ENCODE data around the gene BCDIN3D. TPM values are rescaled to one million over a fixed set of nuclear protein-coding genes. Genes with fewer than 3 reads are reported as not detected.

BCDIN3D gene
- total and polyA plus RNA-seq, 2 experiments from 2014 or later, result 3.5 to 5.6 TPM

GRCh38 chr12:49888461-49889151, 45.7 kb upstream of the BCDIN3D start:
- H3K9me3 ChIP-seq (ENCODE audit: low read depth), result no peaks in the 10 kb centered on the region
- peaks cover 3% of the 10 kb centered on the region for H3K27me3 ChIP-seq
- no peak overlapping the region for H2AFZ ChIP-seq
- WGBS (ENCODE audit: low lambda C conversion rate, missing lambda C conversion rate), result 93% methylated on average over 13 of the region's 13 CpGs
- H3K4me1 ChIP-seq (ENCODE audit: insufficient read depth), result no peaks in the 10 kb centered on the region
- H3K4me2 ChIP-seq, result no peak overlapping the region
- no peaks in the 10 kb centered on the region for H4K20me1 ChIP-seq (ENCODE audit: insufficient read depth, poor library complexity, severe bottlenecking)
- H3K27ac ChIP-seq, result no peak overlapping the region
- no peaks in the 10 kb centered on the region for H3K36me3 ChIP-seq (replicated peaks; ENCODE audit: insufficient read depth, low read depth)
- H3K79me2 ChIP-seq, result no peaks in the 10 kb centered on the region
- no peak for DNase-seq (ENCODE audit: low spot score)
- no peaks in the 10 kb centered on the region for H3K9me2 ChIP-seq (replicated peaks; ENCODE audit: insufficient read depth)
- no peak overlapping the region for H3K4me3 ChIP-seq
- TF ChIP-seq CTCF (IDR thresholded peaks at IDR 0.05; ENCODE audit: poor library complexity) (no peak), EZH2phosphoT487 (IDR thresholded peaks at IDR 0.05; ENCODE audit: low read depth, severe bottlenecking, unreplicated experiment) (no peak), EZH2 (IDR thresholded peaks at IDR 0.05; ENCODE audit: borderline replicate concordance) (no peak)

- Histone ChIP-seq H3K36me3 (replicated peaks; ENCODE audit: insufficient read depth, low read depth) (no peaks in the 10 kb centered on the region), H3K27ac (no peak overlapping the region), H4K20me1 (ENCODE audit: insufficient read depth, poor library complexity, severe bottlenecking) (no peaks in the 10 kb centered on the region), H3K4me3 (no peak overlapping the region), H2AFZ (no peak overlapping the region), H3K9me2 (replicated peaks; ENCODE audit: insufficient read depth) (no peaks in the 10 kb centered on the region), H3K4me2 (no peak overlapping the region), H3K4me1 (ENCODE audit: insufficient read depth) (no peaks in the 10 kb centered on the region), H3K27me3 (peaks cover 3% of the 10 kb centered on the region), H3K79me2 (no peaks in the 10 kb centered on the region), H3K9me3 (ENCODE audit: low read depth) (no peaks in the 10 kb centered on the region)
- DNase-seq (ENCODE audit: low spot score), result no peak
- no peak for TF ChIP-seq EZH2phosphoT487 (IDR thresholded peaks at IDR 0.05; ENCODE audit: low read depth, severe bottlenecking, unreplicated experiment)
- TF ChIP-seq CTCF (IDR thresholded peaks at IDR 0.05; ENCODE audit: poor library complexity), result no peak
- TF ChIP-seq EZH2 (IDR thresholded peaks at IDR 0.05; ENCODE audit: borderline replicate concordance), result no peak
- 72% methylated on average over 15 of the region's 15 CpGs for WGBS (ENCODE audit: low lambda C conversion rate, missing lambda C conversion rate)
Measured at GRCh38 chr12:49887536-49888401, 44.9 kb upstream of the BCDIN3D start.

- Histone ChIP-seq H3K27ac (no peak overlapping the region), H3K4me2 (no peak overlapping the region), H3K27me3 (peaks cover 3% of the 10 kb centered on the region), H3K9me3 (ENCODE audit: low read depth) (no peaks in the 10 kb centered on the region), H3K4me3 (no peak overlapping the region), H3K79me2 (no peaks in the 10 kb centered on the region), H2AFZ (no peak overlapping the region), H4K20me1 (ENCODE audit: insufficient read depth, poor library complexity, severe bottlenecking) (no peaks in the 10 kb centered on the region), H3K36me3 (replicated peaks; ENCODE audit: insufficient read depth, low read depth) (no peaks in the 10 kb centered on the region), H3K9me2 (replicated peaks; ENCODE audit: insufficient read depth) (no peaks in the 10 kb centered on the region), H3K4me1 (ENCODE audit: insufficient read depth) (no peaks in the 10 kb centered on the region)
- no peak for DNase-seq (ENCODE audit: low spot score)
- TF ChIP-seq CTCF (IDR thresholded peaks at IDR 0.05; ENCODE audit: poor library complexity) (no peak), EZH2phosphoT487 (IDR thresholded peaks at IDR 0.05; ENCODE audit: low read depth, severe bottlenecking, unreplicated experiment) (no peak), EZH2 (IDR thresholded peaks at IDR 0.05; ENCODE audit: borderline replicate concordance) (no peak)
- WGBS (ENCODE audit: low lambda C conversion rate, missing lambda C conversion rate), result 75% methylated on average over 9 of the region's 9 CpGs
Measured at GRCh38 chr12:49887091-49887490, 44.2 kb upstream of the BCDIN3D start.

Data from hepatocyte (in vitro differentiated cells).